WTC11 (cell line): ENCODE data around the gene AREL1. TPM values are rescaled to one million over a fixed set of nuclear protein-coding genes. Genes with fewer than 3 reads are reported as not detected.

Experiments
- ATAC-seq: fragments of 200-7000 bp; cut with Tn5 transposase; 2 replicates; pipeline ENCODE4 v1.10.0; 2021; ENCODE audit warnings: mild to moderate bottlenecking, moderate library complexity
- CTCF ChIA-PET: fragments of 300-600 bp; sonication (Branson Sonifier 250); formaldehyde crosslinking; loops from one replicate; lab custom pipeline; 2021; ENCODE audit warnings: antibody characterized with exemption; lab: Charles Lee
- POLR2A ChIA-PET: fragments of 350-600 bp; sonication (Branson Sonifier 250); formaldehyde crosslinking; loops from one replicate; lab custom pipeline; 2021; ENCODE audit warnings: antibody characterized with exemption; lab: Charles Lee
- DNase-seq: peaks from one replicate; pipeline ENCODE4 v3.0.0; 2021; ENCODE audit warnings: low spot score
- H3K27ac Mint-ChIP-seq: 2 replicates; pipeline ENCODE4 v1.8.0; 2021; ENCODE audit warnings: mixed read lengths
- H3K27me3 Mint-ChIP-seq: 2 replicates; pipeline ENCODE4 v1.8.0; 2021; ENCODE audit warnings: low read depth, mild to moderate bottlenecking, moderate library complexity, mixed read lengths
- H3K36me3 Mint-ChIP-seq: 2 replicates; pipeline ENCODE4 v1.8.0; 2021; ENCODE audit warnings: mixed read lengths
- H3K4me1 Mint-ChIP-seq: 2 replicates; pipeline ENCODE4 v1.8.0; 2022; ENCODE audit warnings: mixed read lengths
- H3K4me3 Mint-ChIP-seq: 2 replicates; pipeline ENCODE4 v1.8.0; 2021; ENCODE audit warnings: mild to moderate bottlenecking, moderate library complexity, mixed read lengths
- H3K9me3 Mint-ChIP-seq: 2 replicates; pipeline ENCODE4 v1.8.0; 2021; ENCODE audit warnings: mixed read lengths
- ATF2 ChIP-seq: sonication (generic); formaldehyde crosslinking; IDR thresholded peaks from 2 replicates; pipeline ENCODE4 v1.8.1; 2022; ENCODE audit warnings: low read depth, missing genetic modification reagents, borderline replicate concordance
- EMX1 ChIP-seq: fragments of 250-450 bp; sonication (Bioruptor Pico); IDR thresholded peaks from 2 replicates; pipeline ENCODE4 v1.8.0; 2021; ENCODE audit warnings: mild to moderate bottlenecking
- ETV6 ChIP-seq: sonication (generic); formaldehyde crosslinking; IDR thresholded peaks from 2 replicates; pipeline ENCODE4 v1.8.1; 2022; ENCODE audit warnings: mild to moderate bottlenecking, missing genetic modification reagents
- FOXK1 ChIP-seq: sonication (generic); formaldehyde crosslinking; IDR thresholded peaks from 2 replicates; pipeline ENCODE4 v1.8.0; 2022; ENCODE audit warnings: mild to moderate bottlenecking, moderate library complexity, missing genetic modification reagents
- FOXP1 ChIP-seq: sonication (generic); formaldehyde crosslinking; IDR thresholded peaks from 2 replicates; pipeline ENCODE4 v1.8.0; 2022; ENCODE audit warnings: missing genetic modification reagents, mild to moderate bottlenecking, moderate library complexity, borderline replicate concordance
- GTF2I ChIP-seq: fragments of 250-450 bp; sonication (Bioruptor Pico); conservative IDR thresholded peaks from 2 replicates; pipeline ENCODE4 v1.4.0; 2021; ENCODE audit warnings: mild to moderate bottlenecking
- NFATC4 ChIP-seq: fragments of 250-450 bp; sonication (Bioruptor Pico); IDR thresholded peaks from 2 replicates; pipeline ENCODE4 v1.9.0; 2021; ENCODE audit warnings: mild to moderate bottlenecking
- RORB ChIP-seq: fragments of 250-450 bp; sonication (Bioruptor Pico); IDR thresholded peaks from 2 replicates; pipeline ENCODE4 v1.9.0; 2021; ENCODE audit warnings: mild to moderate bottlenecking
- TCF7 ChIP-seq: sonication (generic); formaldehyde crosslinking; IDR thresholded peaks from 2 replicates; pipeline ENCODE4 v1.8.0; 2022; ENCODE audit warnings: mild to moderate bottlenecking, low read depth, missing genetic modification reagents, moderate library complexity
- TEAD1 ChIP-seq: sonication (generic); formaldehyde crosslinking; IDR thresholded peaks from 2 replicates; pipeline ENCODE4 v1.8.0; 2022; ENCODE audit warnings: mild to moderate bottlenecking, missing genetic modification reagents
- USF1 ChIP-seq: sonication (generic); formaldehyde crosslinking; IDR thresholded peaks from 2 replicates; pipeline ENCODE4 v1.8.0; 2022; ENCODE audit warnings: mild to moderate bottlenecking, missing genetic modification reagents
- USF2 ChIP-seq: sonication (generic); formaldehyde crosslinking; IDR thresholded peaks from 2 replicates; pipeline ENCODE4 v1.8.1; 2023; ENCODE audit warnings: mild to moderate bottlenecking, missing genetic modification reagents, moderate library complexity
- ZBTB21 ChIP-seq: sonication (generic); formaldehyde crosslinking; IDR thresholded peaks from 2 replicates; pipeline ENCODE4 v1.8.1; 2023; ENCODE audit warnings: mild to moderate bottlenecking, missing genetic modification reagents, borderline replicate concordance
- ZBTB43 ChIP-seq: sonication (generic); formaldehyde crosslinking; IDR thresholded peaks from 2 replicates; pipeline ENCODE4 v1.8.1; 2023; ENCODE audit warnings: mild to moderate bottlenecking, missing genetic modification reagents
- ZNF138 ChIP-seq: sonication (generic); formaldehyde crosslinking; conservative IDR thresholded peaks from 2 replicates; pipeline ENCODE4 v1.8.1; 2022; ENCODE audit warnings: mild to moderate bottlenecking, moderate library complexity, missing genetic modification reagents
- ZNF416 ChIP-seq: fragments of 250-450 bp; sonication (Bioruptor Pico); IDR thresholded peaks from 2 replicates; pipeline ENCODE4 v1.9.0; 2021; ENCODE audit warnings: mild to moderate bottlenecking, inconsistent platforms
- ZNF671 ChIP-seq: fragments of 250-450 bp; sonication (Bioruptor Pico); IDR thresholded peaks from 2 replicates; pipeline ENCODE4 v1.8.0; 2021; ENCODE audit warnings: mild to moderate bottlenecking
- total RNA-seq: library from RNA; stranded (reverse); gene quantifications from 3 replicates; pipeline ENCODE4 v1.2.3, GENCODE V29; 2021
- TF ChIP-seq, protein P1 (sequence below): sonication (generic); formaldehyde crosslinking; conservative IDR thresholded peaks from 2 replicates; pipeline ENCODE4 v1.8.1; 2023; ENCODE audit warnings: mild to moderate bottlenecking, low read depth, missing genetic modification reagents, moderate library complexity
- TF ChIP-seq, protein P2 (sequence below): sonication (generic); formaldehyde crosslinking; IDR thresholded peaks from 2 replicates; pipeline ENCODE4 v1.8.1; 2022; ENCODE audit warnings: low read depth, mild to moderate bottlenecking, moderate library complexity, missing genetic modification reagents, borderline replicate concordance
- TF ChIP-seq, protein P3 (sequence below): fragments of 200-600 bp; IDR thresholded peaks from 2 replicates; pipeline ENCODE4 v1.8.0; 2022; ENCODE audit warnings: antibody characterized with exemption
- TF ChIP-seq, protein P4 (sequence below): sonication (generic); formaldehyde crosslinking; conservative IDR thresholded peaks from 2 replicates; pipeline ENCODE4 v1.8.1; 2022; ENCODE audit warnings: mild to moderate bottlenecking, missing genetic modification reagents

Gene AREL1
- total RNA-seq, 1 experiment from 2014 or later, result 37.0 TPM

- TF ChIP-seq, protein P1, sequence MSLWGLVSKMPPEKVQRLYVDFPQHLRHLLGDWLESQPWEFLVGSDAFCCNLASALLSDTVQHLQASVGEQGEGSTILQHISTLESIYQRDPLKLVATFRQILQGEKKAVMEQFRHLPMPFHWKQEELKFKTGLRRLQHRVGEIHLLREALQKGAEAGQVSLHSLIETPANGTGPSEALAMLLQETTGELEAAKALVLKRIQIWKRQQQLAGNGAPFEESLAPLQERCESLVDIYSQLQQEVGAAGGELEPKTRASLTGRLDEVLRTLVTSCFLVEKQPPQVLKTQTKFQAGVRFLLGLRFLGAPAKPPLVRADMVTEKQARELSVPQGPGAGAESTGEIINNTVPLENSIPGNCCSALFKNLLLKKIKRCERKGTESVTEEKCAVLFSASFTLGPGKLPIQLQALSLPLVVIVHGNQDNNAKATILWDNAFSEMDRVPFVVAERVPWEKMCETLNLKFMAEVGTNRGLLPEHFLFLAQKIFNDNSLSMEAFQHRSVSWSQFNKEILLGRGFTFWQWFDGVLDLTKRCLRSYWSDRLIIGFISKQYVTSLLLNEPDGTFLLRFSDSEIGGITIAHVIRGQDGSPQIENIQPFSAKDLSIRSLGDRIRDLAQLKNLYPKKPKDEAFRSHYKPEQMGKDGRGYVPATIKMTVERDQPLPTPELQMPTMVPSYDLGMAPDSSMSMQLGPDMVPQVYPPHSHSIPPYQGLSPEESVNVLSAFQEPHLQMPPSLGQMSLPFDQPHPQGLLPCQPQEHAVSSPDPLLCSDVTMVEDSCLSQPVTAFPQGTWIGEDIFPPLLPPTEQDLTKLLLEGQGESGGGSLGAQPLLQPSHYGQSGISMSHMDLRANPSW, result no peak
- TF ChIP-seq EMX1 (CRISPR knock-in tag), result no peak
These were observed 9.8 kb downstream of the AREL1 start (continued) for GRCh38 chr14:74703043-74703442.

DNA sequence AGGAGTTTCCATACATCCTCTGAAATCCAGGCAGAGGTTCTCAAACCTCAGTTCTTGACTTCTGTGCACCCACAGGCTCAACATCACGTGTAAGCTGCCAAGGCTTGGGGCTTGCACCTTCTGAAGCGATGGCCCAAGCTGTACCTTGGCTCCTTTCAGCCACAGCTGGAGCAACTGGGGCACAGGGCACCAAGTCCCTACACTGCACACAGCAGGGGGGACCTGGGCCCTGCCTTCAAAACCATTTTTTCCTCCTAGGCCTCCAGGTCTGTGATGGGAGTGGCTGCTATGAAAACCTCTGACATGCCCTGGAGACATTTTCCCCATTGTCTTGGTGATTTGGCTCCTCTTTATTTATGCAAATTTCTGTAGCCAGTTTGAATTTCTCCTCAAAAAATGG lies 10.6 kb downstream of the AREL1 start:
- TF ChIP-seq FOXK1 (CRISPR knock-in tag) (no peak), RORB (no peak), USF1 (CRISPR knock-in tag) (no peak)
- POLR2A ChIA-PET, result no interaction called here
- Mint-ChIP-seq H3K4me1 (no peaks in the 10 kb centered on the region), H3K27ac (no peak overlapping the region), H3K9me3 (peaks cover 37% of the 10 kb centered on the region), H3K36me3 (peaks cover 38% of the 10 kb centered on the region), H3K27me3 (0 out of 2 replicates have a peak, but pooled peaks cover 3% of the 10 kb centered on the region), H3K4me3 (no peak overlapping the region)
- no peak for ATAC-seq
- DNase-seq, result no peak
- CTCF ChIA-PET, result no interaction called here

- peaks cover 28% of the 10 kb centered on the region for H3K9me3 Mint-ChIP-seq
- 0 out of 2 replicates have a peak, but pooled peaks cover 3% of the 10 kb centered on the region for H3K27me3 Mint-ChIP-seq
- CTCF ChIA-PET, result no interaction called here
- no peaks in the 10 kb centered on the region for H3K4me1 Mint-ChIP-seq
- TF ChIP-seq NFATC4 (CRISPR knock-in tag), result no peak
- TF ChIP-seq USF1 (CRISPR knock-in tag), result no peak
- TF ChIP-seq USF2 (CRISPR knock-in tag), result no peak
- no peak for TF ChIP-seq ATF2 (CRISPR knock-in tag)
- TF ChIP-seq ZNF416, result no peak
- no peak for TF ChIP-seq FOXP1 (CRISPR knock-in tag)
- TF ChIP-seq, protein P2, sequence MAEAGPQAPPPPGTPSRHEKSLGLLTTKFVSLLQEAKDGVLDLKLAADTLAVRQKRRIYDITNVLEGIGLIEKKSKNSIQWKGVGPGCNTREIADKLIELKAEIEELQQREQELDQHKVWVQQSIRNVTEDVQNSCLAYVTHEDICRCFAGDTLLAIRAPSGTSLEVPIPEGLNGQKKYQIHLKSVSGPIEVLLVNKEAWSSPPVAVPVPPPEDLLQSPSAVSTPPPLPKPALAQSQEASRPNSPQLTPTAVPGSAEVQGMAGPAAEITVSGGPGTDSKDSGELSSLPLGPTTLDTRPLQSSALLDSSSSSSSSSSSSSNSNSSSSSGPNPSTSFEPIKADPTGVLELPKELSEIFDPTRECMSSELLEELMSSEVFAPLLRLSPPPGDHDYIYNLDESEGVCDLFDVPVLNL, result no peak
- no peak for TF ChIP-seq GTF2I (CRISPR knock-in tag)
- TF ChIP-seq FOXK1 (CRISPR knock-in tag), result no peak
- TF ChIP-seq ETV6 (CRISPR knock-in tag), result no peak
- no peak for TF ChIP-seq ZNF138 (CRISPR knock-in tag)
- TF ChIP-seq TEAD1, result no peak
- TF ChIP-seq, protein P3, sequence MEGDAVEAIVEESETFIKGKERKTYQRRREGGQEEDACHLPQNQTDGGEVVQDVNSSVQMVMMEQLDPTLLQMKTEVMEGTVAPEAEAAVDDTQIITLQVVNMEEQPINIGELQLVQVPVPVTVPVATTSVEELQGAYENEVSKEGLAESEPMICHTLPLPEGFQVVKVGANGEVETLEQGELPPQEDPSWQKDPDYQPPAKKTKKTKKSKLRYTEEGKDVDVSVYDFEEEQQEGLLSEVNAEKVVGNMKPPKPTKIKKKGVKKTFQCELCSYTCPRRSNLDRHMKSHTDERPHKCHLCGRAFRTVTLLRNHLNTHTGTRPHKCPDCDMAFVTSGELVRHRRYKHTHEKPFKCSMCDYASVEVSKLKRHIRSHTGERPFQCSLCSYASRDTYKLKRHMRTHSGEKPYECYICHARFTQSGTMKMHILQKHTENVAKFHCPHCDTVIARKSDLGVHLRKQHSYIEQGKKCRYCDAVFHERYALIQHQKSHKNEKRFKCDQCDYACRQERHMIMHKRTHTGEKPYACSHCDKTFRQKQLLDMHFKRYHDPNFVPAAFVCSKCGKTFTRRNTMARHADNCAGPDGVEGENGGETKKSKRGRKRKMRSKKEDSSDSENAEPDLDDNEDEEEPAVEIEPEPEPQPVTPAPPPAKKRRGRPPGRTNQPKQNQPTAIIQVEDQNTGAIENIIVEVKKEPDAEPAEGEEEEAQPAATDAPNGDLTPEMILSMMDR, result no peak
- no peak for TF ChIP-seq ZBTB43 (CRISPR knock-in tag)
- TF ChIP-seq, protein P4, sequence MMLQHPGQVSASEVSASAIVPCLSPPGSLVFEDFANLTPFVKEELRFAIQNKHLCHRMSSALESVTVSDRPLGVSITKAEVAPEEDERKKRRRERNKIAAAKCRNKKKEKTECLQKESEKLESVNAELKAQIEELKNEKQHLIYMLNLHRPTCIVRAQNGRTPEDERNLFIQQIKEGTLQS (CRISPR knock-in tag), result no peak
- TF ChIP-seq ZNF671 (CRISPR knock-in tag), result no peak
- TF ChIP-seq ZBTB21 (CRISPR knock-in tag), result no peak
- TF ChIP-seq TCF7 (CRISPR knock-in tag), result no peak
- H3K36me3 Mint-ChIP-seq, result peaks cover 32% of the 10 kb centered on the region
- H3K27ac Mint-ChIP-seq, result no peak overlapping the region
- POLR2A ChIA-PET, result interaction anchor here (0.6 kb wide), 1 partner anchor 44 kb away, joined by 3 read pairs; no protein-coding TSS in a partner anchor
- ATAC-seq, result no peak
- H3K4me3 Mint-ChIP-seq, result no peak overlapping the region
- DNase-seq, result no peak
These were observed 14.4 kb downstream of the AREL1 start for GRCh38 chr14:74698465-74698864.
